Fibroblast of upper back skin (primary cell): ENCODE data around the gene BIRC7.
"Not testable (repeated sequence)": the region's sequence is repeated elsewhere in the genome, so short reads cannot be mapped to it uniquely, and the experiment has no call there.

Experiments used
- DNase-seq: peaks from one replicate; pipeline ENCODE4 v3.0.0-alpha.2; 2013

The BIRC7 gene

GRCh38 chr20:63208346-63208909 is 27.3 kb upstream of the BIRC7 start:
- DNase-seq: no peak

GRCh38 chr20:63210011-63210605 is 25.6 kb upstream of the BIRC7 start:
- DNase-seq: no peak

GRCh38 chr20:63212393-63212730 is 23.3 kb upstream of the BIRC7 start:
- no peak for DNase-seq

- DNase-seq: no peak
These were observed 22.9 kb upstream of the BIRC7 start for GRCh38 chr20:63212792-63213191.

GRCh38 chr20:63214514-63214913 is 21.2 kb upstream of the BIRC7 start:
- DNase-seq: no peak

GRCh38 chr20:63215101-63216040 is 20.3 kb upstream of the BIRC7 start:
- peak; percentile 30 for DNase-seq

- peak; percentile 92 for DNase-seq
These were observed 19.5 kb upstream of the BIRC7 start, which contains the start of gene YTHDF1 for GRCh38 chr20:63216041-63216848. YTHDF1 (minus strand) TSS chr20:63216131; CDS start chr20:63215892, 239 bp downstream.

- DNase-seq: no peak
These were observed 18.7 kb upstream of the BIRC7 start for GRCh38 chr20:63216849-63217471.

GRCh38 chr20:63217706-63218105 is 18.0 kb upstream of the BIRC7 start:
- DNase-seq: no peak

- DNase-seq: no peak
These were observed 16.8 kb upstream of the BIRC7 start for GRCh38 chr20:63218701-63219446.

- no peak for DNase-seq
These were observed 16.3 kb upstream of the BIRC7 start for GRCh38 chr20:63219447-63219821.

GRCh38 chr20:63219866-63220521 is 15.7 kb upstream of the BIRC7 start:
- DNase-seq: no peak

- DNase-seq: no peak
These were observed 14.9 kb upstream of the BIRC7 start for GRCh38 chr20:63220696-63221399.

- not testable (repeated sequence) for DNase-seq
These were observed 14.2 kb upstream of the BIRC7 start for GRCh38 chr20:63221400-63222053.

GRCh38 chr20:63222541-63222940 is 13.2 kb upstream of the BIRC7 start:
- no peak for DNase-seq

- peak; percentile 29 for DNase-seq
These were observed 12.4 kb upstream of the BIRC7 start for GRCh38 chr20:63223121-63223825.

GRCh38 chr20:63223826-63224207 is 11.9 kb upstream of the BIRC7 start:
- DNase-seq: no peak

GRCh38 chr20:63224412-63225081 is 11.2 kb upstream of the BIRC7 start:
- peak; percentile 63 for DNase-seq

GRCh38 chr20:63225082-63225454 is 10.6 kb upstream of the BIRC7 start:
- DNase-seq: no peak
